IMR-90 (cell line): ENCODE data around the gene NFIA. TPM values are rescaled to one million over a fixed set of nuclear protein-coding genes. Genes with fewer than 3 reads are reported as not detected.

Source experiments
- ATAC-seq: fragments of 200-7000 bp; cut with Tn5 transposase; 2 replicates; pipeline ENCODE4 v1.9.1; 2020; ENCODE audit warnings: low read depth, mild to moderate bottlenecking, moderate library complexity
- BruUV-seq: library from RNA; stranded (reverse); fragments of 400-500 nt; replicated peaks from 2 replicates; lab custom pipeline; 2021; lab: Mats Ljungman, UMichigan
- CTCF ChIA-PET: fragments of 300-600 bp; formaldehyde crosslinking; extraction: SDS; loops from one replicate; lab custom pipeline; 2021; ENCODE audit warnings: antibody characterized with exemption; lab: Yijun Ruan, JAX
- POLR2A ChIA-PET: fragments of 300-600 bp; sonication (Branson Sonifier 250); formaldehyde crosslinking; loops from one replicate; lab custom pipeline; 2022; ENCODE audit warnings: antibody characterized with exemption; ENCODE audit not compliant: unreplicated experiment; lab: Charles Lee
- DNase-seq: peaks from one replicate; pipeline ENCODE4 v3.0.0; 2013
- H2AFZ ChIP-seq: replicated peaks from 2 replicates; pipeline ENCODE3; 2013; ENCODE audit warnings: low read length, mild to moderate bottlenecking; ENCODE audit not compliant: poor library complexity
- H2AK5ac ChIP-seq: 2 replicates; pipeline ENCODE4 v1.6.1; 2013; ENCODE audit warnings: low read depth, low read length, inconsistent platforms
- H2AK9ac ChIP-seq: replicated peaks from 2 replicates; pipeline ENCODE3; 2013; ENCODE audit warnings: mild to moderate bottlenecking, low read depth, low read length, moderate library complexity; ENCODE audit not compliant: poor library complexity
- H2BK120ac ChIP-seq: 2 replicates; pipeline ENCODE4 v1.6.1; 2013; ENCODE audit warnings: low read depth, low read length, inconsistent platforms
- H2BK15ac ChIP-seq: 3 replicates; pipeline ENCODE4 v1.6.1; 2013; ENCODE audit warnings: low read depth, low read length, inconsistent platforms
- H2BK20ac ChIP-seq: 2 replicates; pipeline ENCODE4 v1.6.1; 2013; ENCODE audit warnings: low read depth, mild to moderate bottlenecking, inconsistent platforms, low read length, moderate library complexity
- H2BK5ac ChIP-seq: 2 replicates; pipeline ENCODE4 v1.6.1; 2013; ENCODE audit warnings: mild to moderate bottlenecking, low read depth, low read length, inconsistent platforms; ENCODE audit not compliant: poor library complexity, severe bottlenecking
- H3K14ac ChIP-seq: replicated peaks from 2 replicates; pipeline ENCODE4 v1.6.1; 2013; ENCODE audit warnings: low read depth, low read length, inconsistent platforms
- H3K18ac ChIP-seq: 2 replicates; pipeline ENCODE4 v1.6.1; 2013; ENCODE audit warnings: low read depth, low read length, control low read depth
- H3K23ac ChIP-seq: 2 replicates; pipeline ENCODE4 v1.6.1; 2013; ENCODE audit warnings: low read depth, low read length, inconsistent platforms
- H3K27ac ChIP-seq: 2 replicates; pipeline ENCODE4 v1.5.1; 2013; ENCODE audit warnings: mild to moderate bottlenecking, control low read depth, low read length; ENCODE audit not compliant: insufficient read depth
- H3K27me3 ChIP-seq: 2 replicates; pipeline ENCODE4 v1.6.1; 2013; ENCODE audit warnings: low read length; ENCODE audit not compliant: control insufficient read depth, insufficient read depth
- H3K36me3 ChIP-seq: 2 replicates; pipeline ENCODE4 v1.6.1; 2013; ENCODE audit warnings: low read length, mixed read lengths; ENCODE audit not compliant: control insufficient read depth, insufficient read depth
- H3K4ac ChIP-seq: 2 replicates; pipeline ENCODE4 v1.6.1; 2013; ENCODE audit warnings: low read depth, low read length, inconsistent platforms
- H3K4me1 ChIP-seq: 2 replicates; pipeline ENCODE4 v1.6.1; 2013; ENCODE audit warnings: low read length, mixed read lengths; ENCODE audit not compliant: control insufficient read depth, insufficient read depth
- H3K4me2 ChIP-seq: 2 replicates; pipeline ENCODE4 v1.6.1; 2013; ENCODE audit warnings: low read depth, mild to moderate bottlenecking, control low read depth, low read length, moderate library complexity
- H3K4me3 ChIP-seq: 2 replicates; pipeline ENCODE4 v1.5.1; 2013; ENCODE audit warnings: low read depth, mild to moderate bottlenecking, control low read depth, low read length, moderate library complexity; ENCODE audit not compliant: insufficient read depth
- H3K56ac ChIP-seq: 2 replicates; pipeline ENCODE4 v1.6.1; 2013; ENCODE audit warnings: low read length, inconsistent platforms; ENCODE audit not compliant: insufficient read depth; ENCODE audit errors: extremely low read depth
- H3K79me1 ChIP-seq, 2 experiments: 2 replicates each; pipeline ENCODE4 v1.6.1; 2013; ENCODE audit warnings: low read length in 2 of 2, inconsistent platforms in 1 of 2, low read depth in 1 of 2
- H3K9ac ChIP-seq: 2 replicates; pipeline ENCODE4 v1.6.1; 2013; ENCODE audit warnings: low read depth, low read length, control low read depth
- H3K9me1 ChIP-seq: 2 replicates; pipeline ENCODE4 v1.6.1; 2013; ENCODE audit warnings: low read length, inconsistent platforms; ENCODE audit not compliant: insufficient read depth
- H3K9me3 ChIP-seq: 2 replicates; pipeline ENCODE4 v1.6.1; 2013; ENCODE audit warnings: low read length; ENCODE audit not compliant: control insufficient read depth, insufficient read depth
- H4K20me1 ChIP-seq: 2 replicates; pipeline ENCODE4 v1.6.1; 2013; ENCODE audit warnings: low read length, inconsistent platforms; ENCODE audit not compliant: insufficient read depth
- H4K5ac ChIP-seq: 2 replicates; pipeline ENCODE4 v1.6.1; 2013; ENCODE audit warnings: mild to moderate bottlenecking, low read depth, low read length, control low read depth
- H4K8ac ChIP-seq, 2 experiments: 2 replicates each; pipeline ENCODE4 v1.6.1; 2013; ENCODE audit warnings: low read depth in 2 of 2, low read length in 2 of 2, control low read depth in 1 of 2, inconsistent platforms in 1 of 2
- H4K91ac ChIP-seq: 2 replicates; pipeline ENCODE4 v1.6.1; 2013; ENCODE audit warnings: low read depth, low read length, inconsistent platforms; ENCODE audit not compliant: insufficient read depth
- CTCF ChIP-seq: conservative IDR thresholded peaks from 2 replicates; pipeline ENCODE4 v1.5.1; 2012; ENCODE audit warnings: mild to moderate bottlenecking, low read depth, low read length, improper control_type of control experiment
- ELK1 ChIP-seq: fragments of 150-350 bp; IDR thresholded peaks from 2 replicates; pipeline ENCODE4 v1.6.1; 2016; ENCODE audit warnings: low read depth, mild to moderate bottlenecking, low read length, moderate library complexity, borderline replicate concordance
- FOS ChIP-seq: fragments of 150-350 bp; IDR thresholded peaks from 2 replicates; pipeline ENCODE4 v1.6.1; 2016; ENCODE audit warnings: low read depth, low read length
- MAZ ChIP-seq: IDR thresholded peaks from 2 replicates; pipeline ENCODE4 v1.6.1; 2012; ENCODE audit warnings: low read depth, mild to moderate bottlenecking, low read length, improper control_type of control experiment, moderate library complexity, borderline replicate concordance
- MXI1 ChIP-seq: IDR thresholded peaks from 2 replicates; pipeline ENCODE4 v1.6.1; 2012; ENCODE audit warnings: low read depth, mild to moderate bottlenecking, low read length, moderate library complexity, borderline replicate concordance
- POLR2A ChIP-seq: IDR thresholded peaks from 2 replicates; pipeline ENCODE4 v1.6.1; 2012; ENCODE audit warnings: mild to moderate bottlenecking, low read depth, low read length
- RCOR1 ChIP-seq: IDR thresholded peaks from 2 replicates; pipeline ENCODE4 v1.6.1; 2012; ENCODE audit warnings: mild to moderate bottlenecking, low read length, improper control_type of control experiment; ENCODE audit not compliant: insufficient replicate concordance
- WGBS, 2 experiments: methylation state at CpG; one replicate each; pipeline versions ENCODE4 v1.1.5 to v1.1.7; 2013; ENCODE audit warnings: missing lambda C conversion rate in 2 of 2; ENCODE audit not compliant: insufficient read length in 1 of 2; ENCODE audit errors: extremely low coverage in 2 of 2; 5-methylcytosine and 5-hydroxymethylcytosine counted together
- dilution Hi-C: fragments of 300-500 bp; cut with HindIII; formaldehyde crosslinking; loops from one replicate; pipeline ENCODE4 v1.14.3; 2018; ENCODE audit warnings: low sequenced_read_pairs; ENCODE audit not compliant: unreplicated experiment
- in situ Hi-C: fragments of 300-500 bp; cut with MboI; formaldehyde crosslinking; loops from 3 replicates; pipeline ENCODE4 v1.14.3; 2019; ENCODE audit warnings: low sequenced_read_pairs, inconsistent platforms, mixed read lengths
- intact Hi-C: fragments of 100-400 bp; cut with micrococcal nuclease; formaldehyde crosslinking; loops from 2 replicates; pipeline ENCODE4 v1.10.0; 2022
- polyA plus RNA-seq, 3 experiments: library from polyadenylated mRNA; depleted of rRNA; stranded (reverse); fragments of >200 nt; gene quantifications; 2 replicates each; pipeline ENCODE4 v1.2.3, GENCODE V29; 2012; ENCODE audit warnings: low replicate concordance in 1 of 3
- total RNA-seq: library from RNA; depleted of rRNA; stranded (reverse); fragments of >200 nt; gene quantifications from 2 replicates; pipeline ENCODE4 v1.2.3, GENCODE V29; 2012

NFIA gene
- total and polyA plus RNA-seq, 2 of the 4 experiments (the other 2 are of a cell fraction) = 1.6 to 2.2 TPM

DNA sequence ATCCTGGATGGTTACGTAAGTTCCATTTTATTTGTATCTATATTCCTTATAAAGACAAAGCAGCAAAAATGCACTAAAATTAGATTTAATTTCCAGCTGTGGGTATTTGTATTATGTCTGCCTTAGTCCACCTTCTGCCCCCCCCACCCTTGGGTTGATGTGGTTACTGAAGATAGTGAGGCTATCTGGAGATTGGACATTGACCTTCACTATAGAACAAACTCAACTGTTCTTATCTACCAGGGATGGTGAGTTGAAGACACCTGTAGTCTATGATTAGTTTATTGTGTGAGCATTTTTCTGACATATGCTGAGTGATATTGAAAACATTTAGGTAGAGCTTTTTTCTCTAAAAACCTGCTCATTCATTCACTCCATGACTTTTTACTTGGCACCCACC, 122.2 kb downstream of the NFIA start:
- no peak overlapping the region for H2AFZ ChIP-seq
- H2BK15ac ChIP-seq = no peak overlapping the region
- in situ Hi-C loops (no loop called here), dilution Hi-C loops (no loop called here), intact Hi-C loops (loop anchor here (5.0 kb wide), 1 partner anchor 248 kb away; no protein-coding TSS in a partner anchor)
- TF ChIP-seq FOS (no peak), MAZ (no peak), ELK1 (no peak), POLR2A (no peak), RCOR1 (no peak), MXI1 (no peak), CTCF (no peak)
- H4K20me1 ChIP-seq = no peaks in the 10 kb centered on the region
- no peak overlapping the region for H3K14ac ChIP-seq
- H3K56ac ChIP-seq = no peak overlapping the region
- ChIA-PET POLR2A (no interaction called here), CTCF (interaction anchor here (0.6 kb wide), 1 partner anchor 27 kb away, joined by 3 read pairs; no protein-coding TSS in a partner anchor)
- no peaks in the 10 kb centered on the region for H3K9me3 ChIP-seq
- no peak for DNase-seq
- no peaks in the 10 kb centered on the region for H3K79me1 ChIP-seq
- H3K27ac ChIP-seq = no peak overlapping the region
- H3K23ac ChIP-seq = no peak overlapping the region
- no peak overlapping the region for H3K4me3 ChIP-seq
- no peak overlapping the region for H3K9ac ChIP-seq
- H3K36me3 ChIP-seq = no peaks in the 10 kb centered on the region
- no peak overlapping the region for H4K8ac ChIP-seq
- BruUV-seq = no TSS peak
- no peak overlapping the region for H2BK20ac ChIP-seq
- H2BK5ac ChIP-seq = no peak overlapping the region
- no peak overlapping the region for H2AK9ac ChIP-seq
- peaks cover 2% of the 10 kb centered on the region; the same call in 1 of the 2 replicates for H3K4me1 ChIP-seq
- H2AK5ac ChIP-seq = no peak overlapping the region
- H3K27me3 ChIP-seq = no peaks in the 10 kb centered on the region
- no peak overlapping the region for H3K18ac ChIP-seq
- H3K4ac ChIP-seq = no peak overlapping the region
- H4K91ac ChIP-seq = no peak overlapping the region
- H3K4me2 ChIP-seq = no peak overlapping the region
- no peak for ATAC-seq
- H2BK120ac ChIP-seq = no peak overlapping the region
- WGBS, 2 experiments = no CpG with 5 or more reads among the region's 1 CpG
- H3K9me1 ChIP-seq = no peaks in the 10 kb centered on the region
- no peak overlapping the region for H4K5ac ChIP-seq
